Activated naive CD4-positive, alpha-beta T cell treated with Interleukin-2 at 50 U/mL for 16 hours (primary cell): ENCODE data around the gene EYA4.
"Not testable (repeated sequence)": the region's sequence is repeated elsewhere in the genome, so short reads cannot be mapped to it uniquely, and the experiment has no call there.

Experiments
- DNase-seq: peaks from one replicate; pipeline ENCODE4 v3.0.0-alpha.2; 2020

The EYA4 gene

GRCh38 chr6:133542056-133542821 lies 301.1 kb downstream of the EYA4 start:
- DNase-seq: no peak

- no peak for DNase-seq
Measured at GRCh38 chr6:133544419-133544818, 303.3 kb downstream of the EYA4 start.

GRCh38 chr6:133546098-133546497 lies 304.9 kb downstream of the EYA4 start:
- no peak for DNase-seq

GRCh38 chr6:133547136-133547535 lies 306.0 kb downstream of the EYA4 start:
- no peak for DNase-seq

GRCh38 chr6:133548423-133549159 lies 307.4 kb downstream of the EYA4 start:
- no peak for DNase-seq

- no peak for DNase-seq
Measured at GRCh38 chr6:133549371-133549801, 308.2 kb downstream of the EYA4 start.

- DNase-seq: no peak
Measured at GRCh38 chr6:133550026-133550425, 308.9 kb downstream of the EYA4 start.

GRCh38 chr6:133551436-133551835 lies 310.3 kb downstream of the EYA4 start:
- DNase-seq: no peak

GRCh38 chr6:133551847-133552341 lies 310.7 kb downstream of the EYA4 start:
- no peak for DNase-seq

GRCh38 chr6:133553652-133554051 lies 312.5 kb downstream of the EYA4 start:
- no peak for DNase-seq

- not testable (repeated sequence) for DNase-seq
Measured at GRCh38 chr6:133554121-133554520, 313.0 kb downstream of the EYA4 start.

- DNase-seq: no peak
Measured at GRCh38 chr6:133555685-133556084, 314.5 kb downstream of the EYA4 start.

- DNase-seq: no peak
Measured at GRCh38 chr6:133559926-133560325, 318.8 kb downstream of the EYA4 start.

- no peak for DNase-seq
Measured at GRCh38 chr6:133567636-133568035, 326.5 kb downstream of the EYA4 start.

GRCh38 chr6:133568970-133569889 lies 328.1 kb downstream of the EYA4 start:
- no peak for DNase-seq

GRCh38 chr6:133571681-133572080 lies 330.5 kb downstream of the EYA4 start:
- no peak for DNase-seq

- no peak for DNase-seq
Measured at GRCh38 chr6:133577851-133578250, 336.7 kb downstream of the EYA4 start.
